Measurements from ENCODE around the gene IFNG-AS1.

IFNG-AS1 gene

DNA sequence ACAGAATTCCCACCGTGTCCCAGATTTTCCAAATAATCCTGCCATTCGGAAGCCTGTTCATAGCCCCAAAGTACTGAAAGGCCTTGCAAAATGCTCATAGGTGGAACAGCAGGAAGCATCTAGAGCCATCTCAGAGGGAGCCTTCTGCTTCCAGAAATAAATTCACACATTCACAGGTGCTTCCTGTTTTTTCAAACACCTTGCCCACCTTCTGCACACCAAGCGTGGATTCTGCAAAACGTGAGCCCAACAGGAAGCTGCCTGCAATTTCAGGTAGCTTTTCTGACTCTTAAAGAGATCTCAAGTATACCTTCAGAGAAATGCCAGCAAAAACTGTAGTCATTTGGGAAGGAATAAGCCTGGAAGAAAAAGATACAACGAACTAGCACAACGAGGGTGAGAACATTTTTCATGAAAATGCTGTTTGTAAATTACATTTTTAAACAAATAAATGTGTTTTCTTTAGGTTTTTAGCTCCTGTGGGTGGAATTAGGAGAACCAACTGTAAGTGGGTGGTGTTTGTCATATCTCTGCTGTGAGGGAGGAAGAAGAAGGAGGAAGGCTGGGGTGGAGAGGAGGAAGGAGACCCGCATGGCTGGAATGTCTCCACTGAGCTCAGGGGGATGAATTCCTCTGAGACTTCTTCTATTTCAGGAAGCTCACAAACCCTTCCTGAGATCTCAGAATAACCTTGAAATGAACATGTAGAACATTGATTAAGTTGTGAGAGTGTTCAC lies at the start of gene IFNG-AS1:
Gene IFNG-AS1 (plus strand): TSS at position 264 of the 737 bp plus-strand sequence.
- DNase-seq: no peak

DNA sequence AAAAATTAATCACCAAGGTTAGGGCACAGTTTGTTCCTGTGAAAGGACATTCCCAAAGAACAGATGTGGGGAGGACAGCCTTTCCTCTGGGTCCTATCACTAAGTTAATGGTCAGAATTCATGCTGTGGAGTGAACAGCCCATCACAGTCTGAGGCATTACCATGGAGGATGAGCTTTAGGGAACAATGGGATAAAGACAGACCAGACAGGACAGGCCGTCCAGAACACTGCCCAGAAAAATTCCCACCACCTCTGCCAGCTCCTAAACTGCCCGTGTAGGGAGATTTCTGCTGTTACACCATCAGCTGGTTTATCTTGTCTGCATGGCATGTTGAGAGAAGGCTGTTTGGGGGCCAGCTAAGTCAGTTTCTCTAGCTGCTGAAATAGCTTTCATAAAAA lies 49.6 kb upstream of the IFNG-AS1 start:
- DNase-seq: no peak

DNA sequence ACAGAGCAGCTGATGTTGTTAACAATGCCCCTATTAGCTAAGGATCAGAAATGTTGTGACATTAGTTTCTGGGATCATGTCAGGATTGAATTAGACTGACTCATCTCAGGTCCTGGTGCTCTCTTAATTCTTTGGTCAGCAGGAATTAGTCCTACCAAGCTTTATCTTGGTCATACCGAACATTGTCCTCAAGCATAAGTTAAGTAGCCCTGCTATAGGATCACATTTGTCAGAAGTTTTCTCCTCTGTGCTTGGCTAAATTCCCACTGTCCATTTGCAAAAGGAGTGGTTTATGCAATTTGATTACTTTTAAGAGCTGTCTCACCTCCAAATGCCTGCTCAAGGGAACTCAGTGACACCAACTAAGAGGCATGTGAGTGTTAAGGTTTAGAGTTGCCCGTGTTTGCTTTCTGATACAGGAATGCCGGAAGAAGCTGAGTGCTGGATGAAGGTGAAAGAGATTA lies 48.4 kb upstream of the IFNG-AS1 start:
- no peak for DNase-seq

DNA sequence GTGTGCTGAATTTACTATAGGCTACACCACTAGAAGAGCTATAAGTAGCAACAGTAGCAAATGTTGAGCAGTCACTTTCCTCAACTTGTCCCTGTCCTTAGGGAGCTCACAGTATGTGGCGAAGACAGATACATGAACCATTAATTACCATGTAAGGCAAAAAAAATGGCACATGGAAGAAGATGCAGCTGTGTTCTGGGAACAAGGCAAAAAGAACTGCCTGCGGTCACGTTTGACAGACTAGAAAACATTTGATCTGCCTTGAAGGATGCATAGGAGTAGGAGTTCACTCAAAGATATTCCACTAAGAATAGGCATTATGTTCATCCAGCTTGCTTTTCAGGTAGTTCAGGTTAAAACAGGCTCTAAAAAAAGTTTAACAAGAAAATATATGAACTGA lies 46.5 kb upstream of the IFNG-AS1 start:
- DNase-seq: no peak

DNA sequence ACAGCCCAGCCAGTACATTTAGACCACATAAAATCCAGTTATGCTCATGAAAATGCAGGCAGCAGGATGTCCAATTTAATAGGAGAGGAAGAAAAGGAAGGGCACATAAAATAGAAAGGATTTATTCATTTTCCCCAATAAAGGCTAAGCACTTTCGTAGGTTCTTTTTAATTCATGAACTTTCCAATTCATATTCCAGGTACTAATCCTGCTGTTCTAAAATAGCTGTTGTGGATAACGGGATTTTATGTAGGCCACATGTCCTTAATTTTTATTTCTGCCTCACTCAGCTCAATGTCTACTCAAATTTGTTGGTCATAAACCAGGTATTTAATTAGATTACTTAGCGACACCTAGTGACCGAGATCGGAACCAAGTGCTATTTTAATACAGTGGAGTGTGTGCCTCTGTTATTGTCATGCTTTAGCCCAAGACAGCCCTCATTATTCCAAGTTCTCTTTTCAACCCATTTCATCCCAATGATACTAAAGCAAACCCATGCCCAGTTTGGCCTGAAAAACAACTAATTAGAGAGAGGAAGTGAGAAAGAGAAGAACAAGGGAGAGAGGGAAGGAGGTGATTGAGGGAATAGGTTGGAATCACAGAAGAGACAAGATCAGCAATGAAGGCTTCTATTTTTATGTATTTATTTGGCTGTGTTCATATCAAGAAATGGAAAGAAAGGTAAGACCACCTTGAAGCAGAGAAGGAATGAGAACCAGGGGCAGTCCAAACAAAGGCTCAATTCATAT lies 45.9 kb upstream of the IFNG-AS1 start:
- peak; percentile 81 for DNase-seq

DNA sequence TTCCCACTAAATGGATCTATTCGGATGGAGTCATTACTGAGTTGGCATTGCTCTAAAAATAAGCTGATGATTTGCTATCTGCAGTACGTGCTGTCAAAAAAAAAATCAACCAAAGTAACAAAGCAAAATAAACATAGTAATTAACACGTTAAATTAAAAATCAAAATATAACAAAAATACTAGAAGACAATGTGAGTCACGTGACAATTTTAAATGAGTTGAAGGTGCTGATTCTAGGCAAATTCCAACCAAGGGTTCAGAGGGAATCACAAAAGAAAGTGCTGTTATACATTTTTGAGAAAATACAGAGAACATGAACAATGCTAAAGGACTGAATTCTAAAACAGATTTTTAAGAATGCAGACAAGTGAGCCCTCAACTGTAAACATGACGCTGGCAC lies 45.2 kb upstream of the IFNG-AS1 start:
- DNase-seq: no peak

DNA sequence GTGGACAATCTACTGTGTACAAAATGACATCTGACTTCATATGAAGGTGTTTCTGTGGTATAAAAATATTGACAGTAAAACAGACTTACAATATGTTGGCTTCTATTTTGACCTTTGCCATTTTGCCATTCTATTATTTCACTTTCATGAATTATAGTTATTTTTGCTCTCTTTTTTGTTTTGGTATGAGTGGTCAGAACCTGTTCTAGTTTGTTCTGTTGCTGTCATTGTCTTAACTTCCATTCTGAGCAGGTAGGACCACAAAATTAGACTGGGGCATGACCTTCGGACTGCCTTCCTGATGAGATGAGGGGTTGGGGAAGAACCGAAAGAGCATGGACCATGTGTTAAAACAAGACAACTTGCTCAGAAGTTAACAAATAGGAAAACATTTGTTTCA lies 36.5 kb upstream of the IFNG-AS1 start:
- DNase-seq: no peak

DNA sequence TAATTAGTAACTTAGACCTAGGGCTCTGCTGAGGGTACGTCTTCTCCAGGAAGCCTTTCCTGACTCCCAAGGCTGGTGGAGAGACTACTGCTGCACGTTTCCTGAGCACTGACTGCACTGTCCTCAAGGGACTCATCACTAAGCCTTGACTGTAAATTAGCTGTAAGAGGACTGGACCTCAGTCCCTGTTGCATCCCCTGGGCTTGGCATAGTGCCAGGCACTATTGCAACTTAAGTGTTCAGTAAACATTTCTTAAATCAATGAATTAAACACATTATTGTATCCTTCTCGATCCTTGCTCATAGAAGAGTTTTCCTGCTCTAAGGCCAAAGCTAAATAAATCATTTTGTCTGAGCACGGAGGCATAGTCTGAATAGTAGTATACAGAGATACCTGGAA lies 31.9 kb upstream of the IFNG-AS1 start:
- no peak for DNase-seq

DNA sequence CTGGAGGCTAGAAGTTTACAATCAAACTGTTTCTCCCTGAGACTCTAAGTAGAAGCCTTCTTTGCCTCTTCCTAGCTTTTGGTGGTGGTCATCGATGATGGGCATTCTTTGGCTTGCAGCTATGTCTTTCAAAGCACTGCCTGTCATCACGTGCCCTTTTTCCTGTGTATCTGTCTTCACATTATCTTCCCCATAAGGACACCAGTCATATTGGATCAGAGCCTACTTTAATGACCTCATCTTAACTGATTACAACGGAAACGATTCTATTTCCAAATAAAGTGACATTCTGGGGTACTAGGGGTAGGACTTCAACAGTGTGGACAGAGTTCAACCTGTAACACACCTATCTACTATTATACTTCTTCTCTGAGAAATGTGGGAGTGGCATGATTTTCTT lies 31.1 kb upstream of the IFNG-AS1 start:
- DNase-seq: no peak

DNA sequence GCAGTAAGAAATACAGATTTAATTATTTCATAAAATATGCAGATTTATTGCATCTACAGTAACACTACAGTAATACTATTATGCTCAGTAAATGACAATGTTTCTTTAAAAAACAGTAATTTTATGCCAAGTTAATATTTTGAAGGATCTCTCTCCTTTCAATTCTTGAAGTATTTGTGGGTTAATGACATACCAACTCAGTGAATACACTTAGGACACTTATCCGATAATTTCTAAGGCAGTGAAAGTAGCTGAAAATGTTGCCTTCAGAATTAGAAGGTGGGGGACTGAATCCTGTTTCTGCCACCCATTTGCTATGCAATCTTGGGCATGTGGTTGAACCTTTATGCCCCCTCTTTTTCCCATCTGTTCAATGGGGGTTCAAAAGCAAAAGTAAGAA lies 24.8 kb upstream of the IFNG-AS1 start:
- DNase-seq: no peak

DNA sequence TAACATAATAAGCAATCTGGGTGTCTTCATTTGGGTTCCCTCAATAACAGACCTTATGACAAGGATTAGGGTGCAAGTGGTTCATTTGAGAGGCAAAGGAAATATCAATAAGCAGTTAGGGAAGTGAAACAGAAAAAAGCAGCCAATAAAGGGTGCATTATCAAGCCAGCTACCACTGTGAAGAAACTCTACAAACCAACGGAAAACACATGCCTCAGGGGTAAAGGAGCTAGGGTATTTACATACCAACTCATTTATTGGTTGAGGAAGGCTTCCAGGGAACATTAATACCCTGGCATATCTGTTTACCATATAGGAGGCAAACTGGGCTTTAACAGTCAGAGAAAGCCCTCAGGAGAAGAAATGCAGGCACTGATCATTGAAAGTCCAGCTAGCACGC lies 22.7 kb upstream of the IFNG-AS1 start:
- DNase-seq: no peak

DNA sequence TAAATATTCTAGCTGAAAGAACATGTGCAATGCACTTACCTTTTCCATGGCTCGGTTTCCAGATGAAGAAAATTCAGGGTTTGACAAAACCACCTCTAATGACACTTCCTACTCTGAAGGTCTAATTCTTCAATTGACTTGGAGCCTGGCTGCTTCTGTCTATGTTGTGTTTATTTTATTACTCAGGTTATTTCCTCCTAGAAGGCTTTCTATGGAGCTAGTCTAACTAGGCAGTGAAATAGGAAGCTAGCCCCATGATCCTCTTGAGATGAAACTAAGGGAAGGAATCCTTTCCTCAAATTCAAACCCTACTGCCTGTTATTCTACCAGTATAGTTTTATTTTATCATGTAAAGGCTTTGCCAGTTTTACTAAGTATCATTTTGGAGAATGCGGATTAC lies 20.9 kb upstream of the IFNG-AS1 start:
- DNase-seq: no peak

DNA sequence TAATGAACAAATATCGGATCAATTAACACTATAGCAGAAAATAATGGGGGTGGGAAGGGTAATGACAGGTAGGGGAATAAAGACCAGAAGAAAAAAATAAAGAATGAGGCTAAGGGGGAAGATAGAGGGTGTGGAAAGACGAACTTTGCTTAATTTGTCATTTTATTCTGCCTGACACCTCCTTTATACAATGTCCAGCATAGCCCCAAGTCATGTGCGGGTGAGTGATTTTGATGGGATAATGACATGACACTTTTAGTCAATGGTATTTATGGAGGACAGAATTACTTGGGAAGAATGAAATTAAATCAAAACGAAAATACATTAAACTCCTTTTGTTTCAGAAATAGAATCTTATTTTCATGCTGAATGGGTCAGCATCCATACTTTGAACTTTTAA lies 20.5 kb upstream of the IFNG-AS1 start:
- no peak for DNase-seq

DNA sequence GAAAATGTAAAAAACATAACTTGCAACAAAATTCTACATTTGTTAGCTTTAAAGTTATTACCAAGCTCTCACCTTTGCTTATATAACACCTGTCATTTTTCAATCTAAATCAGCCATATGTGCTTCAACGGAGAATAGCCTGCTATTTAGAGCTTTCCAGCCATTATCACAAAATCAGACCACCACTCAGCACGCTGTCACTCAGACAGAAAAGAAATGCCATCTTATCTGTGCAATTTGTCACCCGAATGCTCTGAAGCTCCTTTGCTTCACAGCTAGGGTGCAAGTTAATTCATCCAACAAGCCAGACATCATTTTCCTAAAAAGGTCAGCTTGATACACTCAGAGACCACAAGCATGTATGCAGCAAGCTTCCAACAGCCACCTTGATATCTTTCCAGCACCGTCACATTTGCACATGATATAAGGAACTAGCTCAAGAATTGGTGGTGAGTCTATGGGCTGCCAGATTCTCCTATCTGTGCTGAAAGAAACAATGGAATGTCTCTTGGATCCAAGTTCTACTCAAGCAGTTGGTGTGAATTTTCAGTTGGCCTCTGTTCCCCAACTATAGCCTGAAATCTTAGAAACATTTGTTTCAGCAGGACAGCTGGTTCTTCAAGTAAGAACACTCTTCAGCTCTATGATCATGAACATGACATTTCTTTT lies 20.0 kb upstream of the IFNG-AS1 start:
- DNase-seq: no peak

DNA sequence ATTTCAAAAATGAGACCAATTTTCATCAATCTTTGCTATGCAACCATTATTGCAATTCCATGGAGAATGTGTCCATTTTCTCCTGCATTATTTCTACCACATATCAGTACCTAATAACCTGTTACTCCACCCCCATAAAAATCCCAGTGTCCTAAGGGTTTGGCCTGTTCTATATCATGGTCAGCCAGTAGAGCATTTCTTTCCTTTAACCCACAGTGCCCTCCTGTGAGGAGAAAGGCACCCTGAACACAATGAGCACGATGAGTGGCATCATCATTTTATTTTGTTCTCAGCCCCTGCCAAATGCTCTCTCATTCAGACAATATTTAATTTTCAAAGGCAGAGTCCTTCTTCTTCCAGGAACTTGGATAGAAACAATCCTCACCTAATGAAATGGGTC lies 11.6 kb upstream of the IFNG-AS1 start:
- DNase-seq: no peak

DNA sequence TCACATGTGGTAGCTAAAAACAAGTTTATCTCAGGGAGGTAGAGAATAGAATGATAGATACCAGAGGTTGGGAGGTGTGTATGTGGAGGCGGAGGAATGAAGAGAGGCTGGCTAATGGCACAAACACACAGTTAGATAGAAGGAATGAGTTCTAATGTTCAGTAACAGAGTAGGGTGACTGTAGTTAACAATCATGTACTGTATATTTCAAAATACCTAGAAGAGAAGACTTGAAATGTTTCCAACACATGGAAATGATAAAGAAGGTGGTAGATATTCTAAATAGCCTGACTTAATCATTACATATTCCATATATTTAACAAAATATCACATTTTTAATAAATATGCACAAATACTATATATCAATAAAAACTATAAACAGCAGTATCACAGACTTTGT lies 8.9 kb upstream of the IFNG-AS1 start:
- DNase-seq: no peak

DNA sequence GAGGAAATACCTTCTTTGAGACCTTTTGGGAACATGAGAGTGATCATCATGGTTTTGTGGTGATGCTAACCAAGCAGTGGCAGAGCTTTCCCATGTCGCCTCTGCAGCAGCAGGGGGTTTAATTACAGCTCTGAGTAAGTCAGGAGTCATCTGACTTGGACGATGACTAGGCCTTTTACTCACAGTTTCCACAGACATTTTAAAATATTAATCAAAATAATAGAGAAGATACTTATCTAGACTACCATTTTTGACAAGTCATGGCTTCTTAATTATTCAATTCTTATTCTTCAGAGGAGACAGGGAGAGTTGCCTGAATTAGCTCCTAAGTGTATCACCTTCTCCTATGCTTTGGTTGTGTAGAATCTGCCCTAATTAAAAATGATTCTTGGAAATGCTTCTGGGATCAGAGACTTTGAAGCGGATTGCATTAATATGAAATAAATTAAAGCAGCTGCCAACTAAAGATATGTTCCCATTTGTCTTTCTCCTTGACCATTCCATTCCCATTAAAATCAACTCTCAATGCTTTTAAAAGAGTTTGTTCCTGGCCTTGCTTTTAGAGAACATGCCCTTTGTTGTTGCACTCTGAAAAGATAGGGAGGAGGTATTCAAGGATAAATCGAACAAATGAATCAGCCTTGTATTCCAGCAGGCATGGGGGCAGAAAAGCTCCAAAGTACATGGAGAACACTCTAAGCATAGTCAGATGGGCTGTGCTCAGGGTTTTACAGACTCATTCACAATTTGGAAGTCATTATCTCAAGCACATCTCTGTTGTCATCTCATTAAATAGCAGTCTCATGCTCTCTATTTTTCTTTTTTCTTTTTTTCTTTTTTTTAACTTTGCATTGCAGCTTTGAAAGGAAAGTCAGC lies 7.7 kb upstream of the IFNG-AS1 start:
- no peak for DNase-seq

DNA sequence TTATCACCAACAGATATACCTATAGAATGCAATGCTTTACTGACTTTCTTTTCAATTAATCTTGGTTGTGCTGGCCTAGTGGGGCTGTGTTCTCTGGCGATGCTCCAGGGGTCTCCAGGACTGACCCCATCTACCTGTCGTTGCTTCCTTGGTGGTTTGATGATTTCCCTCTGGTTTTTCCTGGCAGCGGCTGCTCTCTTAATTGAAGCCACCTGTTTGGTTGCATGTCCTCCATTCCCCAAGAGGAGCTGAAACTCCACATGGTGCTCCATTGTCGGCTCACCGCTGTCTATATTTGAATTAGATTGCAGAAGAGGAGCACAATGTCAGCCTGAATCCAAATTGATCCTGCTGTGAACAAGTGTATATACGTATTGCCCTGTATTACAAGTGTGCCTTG lies 7.1 kb upstream of the IFNG-AS1 start:
- no peak for DNase-seq

DNA sequence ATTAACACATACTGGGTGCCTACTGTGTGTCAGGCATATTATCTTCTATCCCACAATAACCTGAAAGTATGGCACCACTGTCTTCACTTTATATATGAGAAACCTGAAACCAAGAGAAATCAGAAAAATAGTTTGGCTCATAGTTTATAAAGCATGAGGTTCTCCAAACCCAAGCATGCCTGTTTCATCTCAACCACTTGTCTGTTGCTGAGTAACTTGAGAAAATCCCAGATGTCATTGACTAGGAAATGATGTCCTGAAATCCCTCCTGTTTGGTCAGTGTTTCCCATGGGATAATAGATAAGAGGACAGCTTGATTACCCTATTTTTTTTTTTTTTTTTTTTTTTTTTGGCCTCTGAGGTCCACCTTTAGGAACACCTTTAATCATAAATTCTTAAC lies 2.6 kb upstream of the IFNG-AS1 start:
- no peak for DNase-seq

DNA sequence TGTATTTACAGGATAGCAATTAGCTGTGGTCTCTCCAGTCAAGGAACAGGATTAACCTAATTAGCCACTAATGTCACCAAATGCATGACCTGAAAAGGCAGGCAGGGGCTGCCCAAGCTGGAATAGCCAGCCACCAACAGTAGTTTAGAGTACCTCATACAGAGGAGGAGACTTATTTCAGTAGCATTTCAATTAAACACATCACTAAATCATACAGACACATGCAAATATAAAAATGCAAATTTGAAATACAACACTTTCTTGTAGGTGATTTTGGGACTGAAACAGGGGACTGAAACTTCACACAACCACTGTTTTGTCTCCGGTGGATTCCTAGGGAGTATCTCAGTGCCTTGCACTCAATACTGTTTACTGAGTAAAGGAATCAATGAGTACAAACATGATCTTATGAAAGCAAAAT lies 636 bp upstream of the IFNG-AS1 start:
- DNase-seq: no peak

DNA sequence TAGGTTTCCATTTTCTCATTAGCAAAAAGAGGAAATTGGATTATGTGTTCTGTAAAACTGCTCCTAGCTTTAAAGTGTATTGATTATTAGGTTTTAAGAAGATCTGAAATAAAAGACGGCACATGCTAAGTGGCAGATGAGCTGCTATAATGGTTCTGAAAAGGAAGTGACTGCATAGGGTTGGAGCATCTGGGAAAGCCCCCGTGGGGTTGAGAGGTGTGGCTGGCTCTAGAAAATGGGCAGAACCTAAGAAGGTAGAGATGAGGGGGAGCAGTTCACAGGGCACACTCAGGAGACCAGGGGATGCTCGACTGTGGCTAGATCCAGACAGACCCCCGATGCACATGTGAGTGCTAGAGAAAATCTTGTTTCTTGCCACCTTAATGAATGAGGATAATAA lies 1.9 kb downstream of the IFNG-AS1 start:
- DNase-seq: no peak

DNA sequence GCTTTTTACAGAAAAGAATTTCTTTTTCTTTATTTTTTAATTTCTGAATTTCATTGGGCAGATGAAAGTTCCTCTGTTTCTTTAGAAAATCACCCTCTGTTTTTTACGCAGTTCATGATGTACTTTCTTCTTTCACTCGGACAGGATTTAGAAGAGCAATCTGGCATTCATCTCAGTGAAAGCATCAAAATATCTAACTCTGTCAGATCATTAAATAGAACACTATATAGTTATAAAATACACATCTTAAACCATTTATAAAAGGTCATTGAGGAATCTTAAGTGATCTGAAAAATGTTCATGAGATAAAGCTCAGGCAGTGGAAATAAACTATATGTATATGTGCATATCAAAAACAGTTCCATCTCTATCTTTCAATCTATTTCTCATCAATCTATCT lies 3.9 kb downstream of the IFNG-AS1 start:
- no peak for DNase-seq

DNA sequence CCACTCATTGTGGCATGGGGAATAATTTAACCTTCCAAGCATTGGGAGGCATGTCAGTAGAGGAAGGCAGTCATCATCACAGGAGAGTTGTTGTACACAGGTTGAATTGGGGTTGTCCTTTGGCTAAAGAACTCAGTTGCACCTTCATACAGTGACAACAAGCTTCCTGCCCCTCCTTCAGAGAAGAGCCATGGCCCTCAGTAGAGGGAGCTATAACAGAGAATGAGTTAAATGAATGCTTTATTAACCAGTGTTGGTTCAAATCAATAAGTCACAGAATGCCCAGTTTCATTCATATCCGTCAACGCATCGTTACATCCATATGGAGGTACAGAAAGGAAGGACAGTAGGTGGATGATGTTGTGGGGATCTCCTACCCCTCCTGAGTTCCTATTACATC lies 4.8 kb downstream of the IFNG-AS1 start:
- DNase-seq: no peak
